ENCODE results near the gene EIF6. TPM values are rescaled to one million over a fixed set of nuclear protein-coding genes. Genes with fewer than 3 reads are reported as not detected.
A peak's percentile ranks its signal among the peaks of the same experiment; 100 is the strongest.
"Not testable (repeated sequence)": the region's sequence is repeated elsewhere in the genome, so short reads cannot be mapped to it uniquely, and the experiment has no call there.

Gene EIF6
- total and polyA plus RNA-seq, 2 donors (not counting 1 experiment from before 2014, with no cell fraction given): 117 to 156 TPM

- no peaks in the 10 kb centered on the region for H3K27me3 ChIP-seq (ENCODE audit: control insufficient read depth, insufficient read depth, low read length)
- H3K4me3 ChIP-seq (replicated peaks in 1 of 4; ENCODE audit: control extremely low read depth in 1 of 4, insufficient read depth in 1 of 4, low read depth in 3 of 4, low read length in 4 of 4): no peak overlapping the region
- H3K36me3 ChIP-seq (ENCODE audit: control insufficient read depth, insufficient read depth, low read length): no peaks in the 10 kb centered on the region
- H3K9me3 ChIP-seq (ENCODE audit: control insufficient read depth, insufficient read depth, low read depth, low read length): no peaks in the 10 kb centered on the region
- no peak overlapping the region for H3K4me2 ChIP-seq (ENCODE audit: extremely low read depth, insufficient read depth, low read length)
- peaks cover 58% of the 10 kb centered on the region for H3K4me1 ChIP-seq (ENCODE audit: control insufficient read depth, extremely low read depth, insufficient read depth, low read length)
- H3K79me2 ChIP-seq (ENCODE audit: control insufficient read depth, insufficient read depth, low read length): no peaks in the 10 kb centered on the region
- no peak overlapping the region for H2AFZ ChIP-seq (ENCODE audit: low read length)
- H3K9ac ChIP-seq (ENCODE audit: insufficient read depth, low read length): no peak overlapping the region
- no peak for TF ChIP-seq CTCF (conservative IDR thresholded peaks at IDR 0.05 in 1 of 2, IDR thresholded peaks at IDR 0.05 in 1 of 2; ENCODE audit: low read depth in 1 of 2, low read length in 2 of 2)
- no peak for DNase-seq (ENCODE audit: low read depth in 2 of 2)
- peak overlapping the region; percentile 9 for H3K27ac ChIP-seq (ENCODE audit: insufficient read depth, low read length)
- no peaks in the 10 kb centered on the region for H4K20me1 ChIP-seq (ENCODE audit: control insufficient read depth, extremely low read depth, insufficient read depth, low read length)
Measured at GRCh38 chr20:35316086-35316485, 31.5 kb upstream of the EIF6 start.

- not testable (repeated sequence) for H3K4me3 ChIP-seq (replicated peaks in 1 of 4; ENCODE audit: control extremely low read depth in 1 of 4, insufficient read depth in 1 of 4, low read depth in 3 of 4, low read length in 4 of 4); H4K20me1 ChIP-seq (ENCODE audit: control insufficient read depth, extremely low read depth, insufficient read depth, low read length); H3K4me2 ChIP-seq (ENCODE audit: extremely low read depth, insufficient read depth, low read length); H3K79me2 ChIP-seq (ENCODE audit: control insufficient read depth, insufficient read depth, low read length); H2AFZ ChIP-seq (ENCODE audit: low read length); DNase-seq (ENCODE audit: low read depth in 2 of 2); H3K27me3 ChIP-seq (ENCODE audit: control insufficient read depth, insufficient read depth, low read length); H3K9ac ChIP-seq (ENCODE audit: insufficient read depth, low read length); H3K9me3 ChIP-seq (ENCODE audit: control insufficient read depth, insufficient read depth, low read depth, low read length); H3K36me3 ChIP-seq (ENCODE audit: control insufficient read depth, insufficient read depth, low read length)
- Histone ChIP-seq H3K27ac (ENCODE audit: insufficient read depth, low read length) (peak overlapping the region; percentile 9), H3K4me1 (ENCODE audit: control insufficient read depth, extremely low read depth, insufficient read depth, low read length) (peaks cover 56% of the 10 kb centered on the region)
Measured at GRCh38 chr20:35315632-35316020, 31.1 kb upstream of the EIF6 start.

- Histone ChIP-seq H3K27ac (ENCODE audit: insufficient read depth, low read length) (peak overlapping the region; percentile 31), H3K4me2 (ENCODE audit: extremely low read depth, insufficient read depth, low read length) (no peak overlapping the region), H3K27me3 (ENCODE audit: control insufficient read depth, insufficient read depth, low read length) (no peaks in the 10 kb centered on the region)
Measured at GRCh38 chr20:35314816-35315631, 30.5 kb upstream of the EIF6 start.

More at GRCh38 chr20:35314816-35315631, 30.5 kb upstream of the EIF6 start:
- Histone ChIP-seq H3K9me3 (ENCODE audit: control insufficient read depth, insufficient read depth, low read depth, low read length) (no peaks in the 10 kb centered on the region), H3K36me3 (ENCODE audit: control insufficient read depth, insufficient read depth, low read length) (no peaks in the 10 kb centered on the region), H4K20me1 (ENCODE audit: control insufficient read depth, extremely low read depth, insufficient read depth, low read length) (no peaks in the 10 kb centered on the region), H2AFZ (ENCODE audit: low read length) (no peak overlapping the region), H3K4me3 (replicated peaks in 1 of 4; ENCODE audit: control extremely low read depth in 1 of 4, insufficient read depth in 1 of 4, low read depth in 3 of 4, low read length in 4 of 4) (no peak overlapping the region), H3K79me2 (ENCODE audit: control insufficient read depth, insufficient read depth, low read length) (no peaks in the 10 kb centered on the region), H3K9ac (ENCODE audit: insufficient read depth, low read length) (no peak overlapping the region), H3K4me1 (ENCODE audit: control insufficient read depth, extremely low read depth, insufficient read depth, low read length) (peaks cover 50% of the 10 kb centered on the region)
- TF ChIP-seq CTCF (conservative IDR thresholded peaks at IDR 0.05 in 1 of 2, IDR thresholded peaks at IDR 0.05 in 1 of 2; ENCODE audit: low read depth in 1 of 2, low read length in 2 of 2) (no peak), EZH2 (IDR thresholded peaks at IDR 0.05; ENCODE audit: low read length, missing control alignments) (no peak)
- peak in 1 of 2 donors; percentile 66 for DNase-seq (ENCODE audit: low read depth in 2 of 2)
